Tibial nerve (tissue), 3 donors: ENCODE data around the gene MS4A8.

Experiments used
- CTCF ChIP-seq, 5 experiments: fragments of 200-600 bp in 3 of 5; fragments of 450-650 bp in 2 of 5; sonication (generic) in 3 of 5; IDR thresholded peaks; one replicate each; pipeline ENCODE4 v1.5.1; 2016 to 2019; ENCODE audit warnings: antibody characterized with exemption in 5 of 5, mild to moderate bottlenecking in 3 of 5, moderate library complexity in 2 of 5
- POLR2A ChIP-seq, 2 donors: fragments of 450-650 bp; IDR thresholded peaks; one replicate each; pipeline ENCODE4 v1.6.1; 2017; ENCODE audit warnings: antibody characterized with exemption in 2 of 2, mild to moderate bottlenecking in 2 of 2, moderate library complexity in 2 of 2

- no peak for TF ChIP-seq CTCF (IDR thresholded peaks at IDR 0.05)
- no peak for TF ChIP-seq POLR2A (IDR thresholded peaks at IDR 0.05)
Observed at GRCh38 chr11:60672255-60672654, 27.2 kb upstream of the MS4A8 start.
